Mesenteric fat pad (tissue), 1 donor: ENCODE results near the gene ERFL. TPM values are rescaled to one million over a fixed set of nuclear protein-coding genes. Genes with fewer than 3 reads are reported as not detected.

Experiments
- DNase-seq: peaks from one replicate; pipeline ENCODE4 v3.0.0-alpha.2; 2020; ENCODE audit warnings: low spot score
- microRNA-seq: library from miRNA; unstranded; fragments of <30 nt; microRNA quantifications from one replicate; pipeline ENCODE4 v1.2.0, GENCODE V29; 2020; ENCODE audit warnings: borderline number of aligned reads
- total RNA-seq: library from RNA; stranded (reverse); fragmentation: NEBNext Ultra II Directional; extraction: Animal tissue kit (Norgen Biotek cat#: 25700); gene quantifications from one replicate; pipeline ENCODE4 v1.2.1, GENCODE V29; 2021
- donor health status: DM: yes; HTN: yes; CAD: no.

Gene ERFL
- total RNA-seq, 1 donor from 2014 or later: 0.19 TPM

DNA sequence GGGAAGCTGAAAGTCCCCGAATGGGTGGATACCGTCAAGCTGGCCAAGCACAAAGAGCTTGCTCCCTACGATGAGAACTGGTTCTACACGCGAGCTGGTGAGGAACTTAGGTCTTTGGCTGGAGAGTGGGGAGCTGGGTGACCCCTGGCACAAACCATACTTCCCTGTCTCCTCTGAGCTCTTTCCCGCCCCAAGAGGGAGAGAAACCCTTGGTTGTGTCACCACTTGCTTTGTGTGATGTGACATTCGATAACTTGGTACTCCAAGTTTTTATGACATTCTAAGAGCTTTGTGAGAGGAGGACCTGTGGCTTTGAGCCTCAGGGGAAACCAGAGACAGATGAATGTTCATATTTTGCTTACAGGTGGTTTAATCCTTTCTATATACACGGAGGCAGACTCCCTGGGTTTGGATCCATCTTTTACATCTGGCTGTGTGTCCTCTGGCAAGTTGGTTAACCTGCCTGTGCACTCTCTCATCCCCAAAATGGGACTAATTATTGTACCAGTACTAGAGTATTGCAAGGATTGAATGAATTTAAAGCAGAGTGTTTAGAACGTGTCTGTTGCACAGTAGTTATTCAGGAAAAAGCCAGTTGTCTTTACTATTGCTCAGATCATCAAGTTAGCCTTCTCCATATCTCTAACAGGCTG, 67.0 kb downstream of the ERFL start:
- DNase-seq: no peak

- DNase-seq: no peak
Observed at GRCh38 chr19:41860419-41861115, 67.7 kb downstream of the ERFL start.

GRCh38 chr19:41859618-41860418, 68.4 kb downstream of the ERFL start, which contains the start of gene RPS19:
TSS of gene RPS19 (plus strand) at chr19:41860255. CDS start at chr19:41860775, 520 bp downstream.
- DNase-seq: peak; percentile 98

- no peak for DNase-seq
Observed at GRCh38 chr19:41859213-41859617, 69.0 kb downstream of the ERFL start.

Small RNA genes lying within 50 kb of the gene (microRNA-seq; reads per million reads assigned to microRNA genes)
- not detected for gene MIR6797

Other genes starting within 250 kb of the ERFL start
- gene CEACAM7, start 240.2 kb downstream of the ERFL start, total RNA-seq: not detected
- 0.35 TPM for gene CEACAM5, start 219.8 kb downstream of the ERFL start, total RNA-seq
- 0.22 TPM for gene CEACAM6, start 172.9 kb downstream of the ERFL start, total RNA-seq
- gene CEACAM3, start 131.9 kb downstream of the ERFL start, total RNA-seq: 1.6 TPM
- gene LYPD4, start 83.8 kb downstream of the ERFL start, total RNA-seq: not detected
- not detected for gene DMRTC2, start 83.4 kb downstream of the ERFL start, total RNA-seq
- 1,067 TPM for gene RPS19, start 68.2 kb downstream of the ERFL start, total RNA-seq
- gene CD79A, start 51.2 kb downstream of the ERFL start, total RNA-seq: 0.61 TPM
- 123 TPM for gene ARHGEF1, start 45.3 kb downstream of the ERFL start, total RNA-seq
- 145 TPM for gene RABAC1, start 30.9 kb upstream of the ERFL start, total RNA-seq
- gene ATP1A3, start 65.8 kb upstream of the ERFL start, total RNA-seq: not detected
- gene GRIK5, start 141.8 kb upstream of the ERFL start, total RNA-seq: 0.80 TPM
- gene ZNF574, start 147.7 kb upstream of the ERFL start, total RNA-seq: 8.9 TPM
- 2.7 TPM for gene POU2F2, start 204.0 kb upstream of the ERFL start, total RNA-seq